HG02885 (cell line): ENCODE measurements around the gene FJX1.

Experiments
- ATAC-seq: cut with Tn5 transposase; IDR thresholded peaks from one replicate; pipeline ENCODE4 v1.9.1; 2021; ENCODE audit warnings: mild to moderate bottlenecking; ENCODE audit not compliant: unreplicated experiment, poor library complexity

FJX1 gene

GRCh38 chr11:35602979-35603378 is 15.3 kb upstream of the FJX1 start:
- ATAC-seq = no peak

DNA sequence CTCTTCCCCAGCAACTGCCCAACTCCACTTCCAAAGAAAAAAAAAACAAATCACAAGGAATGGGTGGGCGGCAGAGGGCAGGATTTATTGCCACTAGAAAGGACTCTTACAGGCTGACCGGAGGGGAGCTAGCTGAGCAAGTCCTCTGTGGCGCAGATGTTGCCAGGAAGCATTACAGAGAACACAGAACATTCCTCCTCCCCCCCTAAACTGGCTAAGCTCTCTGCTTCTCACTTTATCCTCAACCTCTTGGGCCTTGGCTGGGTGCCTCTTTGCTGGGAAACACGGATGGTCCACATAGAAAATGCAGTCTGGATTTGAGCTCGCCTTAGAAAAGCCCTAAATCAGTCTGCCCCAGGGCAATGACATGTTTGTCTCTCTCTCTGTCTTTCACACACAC is 12.6 kb upstream of the FJX1 start:
- no peak for ATAC-seq

DNA sequence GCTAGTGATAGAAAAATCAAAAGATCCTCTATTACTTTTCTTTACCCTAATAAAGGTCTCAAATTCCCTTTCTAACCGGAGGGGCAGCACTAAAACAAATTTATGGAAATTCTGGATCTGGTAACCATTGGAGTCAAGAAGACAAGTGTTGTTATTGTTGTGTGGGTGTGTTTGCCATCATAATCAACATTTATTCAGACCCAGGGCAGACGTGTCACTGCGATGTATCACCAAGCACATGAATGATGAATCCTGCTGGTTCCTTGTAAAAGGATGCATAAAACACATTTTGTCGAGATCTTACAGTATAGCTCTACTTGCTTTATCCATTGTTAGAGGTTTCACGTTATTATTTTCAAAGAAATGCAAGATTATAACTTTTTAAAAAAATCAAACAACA is 12.1 kb upstream of the FJX1 start:
- no peak for ATAC-seq

DNA sequence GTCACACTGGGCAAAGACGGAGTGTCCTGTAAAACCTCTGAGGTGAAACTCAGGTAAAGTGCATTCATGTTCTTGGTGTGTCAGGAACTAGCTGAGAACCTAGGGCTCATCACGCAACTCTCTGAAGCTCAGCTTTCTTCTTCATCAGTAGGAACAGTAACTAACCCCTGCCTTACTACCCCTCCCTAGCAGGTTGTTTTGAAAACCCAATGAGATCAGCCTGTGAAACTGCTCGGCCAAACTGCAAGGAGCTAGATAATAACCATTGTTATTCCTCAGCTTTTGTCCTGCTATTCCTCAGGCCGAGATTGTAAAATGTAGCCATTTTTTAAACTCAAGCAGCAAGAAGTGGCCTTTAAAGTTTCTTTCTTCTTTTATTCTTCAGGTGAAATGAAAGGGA is 9.8 kb upstream of the FJX1 start:
- no peak for ATAC-seq

DNA sequence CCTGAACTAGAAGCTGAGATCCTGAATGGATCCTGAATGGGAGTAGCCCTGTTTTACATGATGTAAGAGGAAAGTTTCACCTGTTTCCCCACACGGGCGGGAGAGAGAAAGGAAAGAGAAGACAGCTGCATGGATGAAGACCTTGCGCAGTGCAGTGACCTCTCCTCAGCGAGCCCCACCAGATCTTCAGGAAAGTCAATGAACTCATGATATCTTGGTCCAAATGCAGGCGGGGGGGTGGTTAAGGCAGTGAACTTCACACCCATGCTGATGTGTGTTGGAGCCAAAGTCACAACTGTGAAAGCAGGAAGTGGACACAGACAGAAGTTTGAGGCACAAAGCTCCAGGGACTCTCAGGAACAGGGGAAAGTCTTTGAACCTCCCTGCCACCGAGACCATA is 8.6 kb upstream of the FJX1 start:
- ATAC-seq = no peak

- no peak for ATAC-seq
Measured at GRCh38 chr11:35610631-35611030, 7.6 kb upstream of the FJX1 start.

- no peak for ATAC-seq
Measured at GRCh38 chr11:35611741-35612140, 6.5 kb upstream of the FJX1 start.

DNA sequence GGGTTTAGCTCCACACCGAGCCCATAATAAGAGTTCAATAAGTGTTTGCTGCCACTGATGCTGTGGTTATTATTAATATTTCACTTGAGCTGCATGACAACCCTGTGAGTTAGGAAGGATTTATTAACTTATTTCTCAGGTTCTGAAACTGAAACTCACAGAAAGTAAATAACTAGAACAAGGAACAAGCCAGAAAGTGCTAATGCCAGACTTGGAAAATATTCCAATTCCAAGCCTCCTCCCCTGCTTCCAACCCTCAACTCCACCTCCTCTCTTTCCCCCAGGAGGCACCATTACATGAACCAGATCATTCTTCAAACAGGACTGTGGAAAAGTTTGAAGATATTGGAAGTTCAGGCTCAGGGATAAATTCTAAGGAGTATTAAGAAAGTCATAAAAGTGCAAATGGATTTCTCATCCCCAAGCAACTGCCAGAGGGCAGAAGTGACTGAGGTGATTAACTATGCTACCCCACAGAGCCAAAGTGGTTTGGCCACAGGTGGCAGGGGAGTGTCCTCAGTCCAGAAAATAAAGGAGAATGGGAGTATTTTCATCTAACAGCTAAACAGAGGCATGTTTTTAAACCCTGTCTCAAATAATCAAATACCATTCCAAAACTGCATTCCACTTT is 3.2 kb upstream of the FJX1 start:
- ATAC-seq = no peak

GRCh38 chr11:35615921-35616900 is 2.0 kb upstream of the FJX1 start:
- no peak for ATAC-seq

GRCh38 chr11:35617316-35617686 is 959 bp upstream of the FJX1 start:
- ATAC-seq = no peak

DNA sequence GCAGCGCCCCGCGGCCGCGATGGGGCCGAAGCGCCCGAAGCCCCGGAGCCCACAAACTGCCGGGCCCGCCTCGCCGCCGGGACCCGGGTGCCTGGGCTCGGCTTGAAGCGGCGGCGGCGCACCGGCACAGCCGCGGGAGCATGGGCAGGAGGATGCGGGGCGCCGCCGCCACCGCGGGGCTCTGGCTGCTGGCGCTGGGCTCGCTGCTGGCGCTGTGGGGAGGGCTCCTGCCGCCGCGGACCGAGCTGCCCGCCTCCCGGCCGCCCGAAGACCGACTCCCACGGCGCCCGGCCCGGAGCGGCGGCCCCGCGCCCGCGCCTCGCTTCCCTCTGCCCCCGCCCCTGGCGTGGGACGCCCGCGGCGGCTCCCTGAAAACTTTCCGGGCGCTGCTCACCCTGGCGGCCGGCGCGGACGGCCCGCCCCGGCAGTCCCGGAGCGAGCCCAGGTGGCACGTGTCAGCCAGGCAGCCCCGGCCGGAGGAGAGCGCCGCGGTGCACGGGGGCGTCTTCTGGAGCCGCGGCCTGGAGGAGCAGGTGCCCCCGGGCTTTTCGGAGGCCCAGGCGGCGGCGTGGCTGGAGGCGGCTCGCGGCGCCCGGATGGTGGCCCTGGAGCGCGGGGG is 346 bp downstream of the FJX1 start:
- ATAC-seq = peak; percentile 51

- peak; percentile 36 for ATAC-seq
Measured at GRCh38 chr11:35619116-35619854, 1.0 kb downstream of the FJX1 start.

DNA sequence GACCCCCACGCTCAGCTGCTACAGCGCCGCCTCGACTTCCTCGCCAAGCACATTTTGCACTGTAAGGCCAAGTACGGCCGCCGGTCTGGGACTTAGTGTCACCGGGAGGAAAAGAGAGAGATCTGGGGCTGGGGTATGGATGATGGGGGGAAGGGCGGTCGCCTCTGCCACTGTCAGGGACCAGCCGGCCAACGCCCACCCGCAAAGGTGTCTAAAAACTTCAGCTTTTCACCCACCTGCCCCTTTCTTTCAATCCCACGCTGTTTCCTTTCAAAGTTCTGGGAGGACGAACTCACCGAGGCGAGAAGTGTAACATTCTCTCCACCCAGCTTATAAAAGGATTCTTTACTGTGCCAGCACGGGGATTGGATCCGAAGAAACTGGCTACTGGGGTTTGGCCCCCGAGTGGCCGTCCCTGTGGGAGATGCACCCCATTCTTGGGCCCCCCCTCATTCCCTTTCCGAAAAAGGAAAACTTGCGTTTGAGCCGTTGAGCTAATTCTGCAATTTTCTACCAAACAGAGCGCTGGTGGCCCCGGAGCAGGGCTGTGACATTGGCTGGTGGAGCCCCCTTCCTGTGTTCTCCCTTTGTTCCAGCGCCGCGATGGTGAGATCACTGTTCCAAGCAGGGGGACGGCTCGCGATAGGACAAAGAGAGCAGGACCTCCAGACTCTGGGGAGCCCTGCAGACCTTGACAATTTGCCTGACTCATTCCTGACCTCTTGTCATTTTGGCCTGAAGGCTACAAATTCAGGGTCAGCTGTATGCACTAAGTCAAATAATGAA is 1.8 kb downstream of the FJX1 start:
- no peak for ATAC-seq

DNA sequence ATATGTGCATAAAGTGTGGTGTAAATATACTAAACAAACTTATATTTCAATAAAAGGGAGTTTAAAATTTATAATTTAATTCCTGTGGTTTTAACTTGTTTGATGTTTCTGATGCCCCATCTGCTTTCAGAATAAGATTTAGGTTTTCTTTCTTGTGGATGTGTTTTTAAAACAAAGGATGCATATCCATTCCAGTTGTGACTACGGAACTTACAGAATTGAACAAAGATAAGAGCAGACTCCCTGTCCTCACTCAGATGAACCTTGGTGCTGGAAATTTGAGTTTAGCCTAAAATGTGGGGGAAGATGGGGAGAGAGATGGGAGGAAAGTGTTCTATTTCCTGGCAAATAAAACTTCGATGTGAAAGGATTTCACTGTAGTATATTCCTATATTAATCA is 2.5 kb downstream of the FJX1 start:
- ATAC-seq = no peak

GRCh38 chr11:35621620-35622019 is 3.4 kb downstream of the FJX1 start:
- no peak for ATAC-seq

- no peak for ATAC-seq
Measured at GRCh38 chr11:35622070-35622469, 3.8 kb downstream of the FJX1 start.

DNA sequence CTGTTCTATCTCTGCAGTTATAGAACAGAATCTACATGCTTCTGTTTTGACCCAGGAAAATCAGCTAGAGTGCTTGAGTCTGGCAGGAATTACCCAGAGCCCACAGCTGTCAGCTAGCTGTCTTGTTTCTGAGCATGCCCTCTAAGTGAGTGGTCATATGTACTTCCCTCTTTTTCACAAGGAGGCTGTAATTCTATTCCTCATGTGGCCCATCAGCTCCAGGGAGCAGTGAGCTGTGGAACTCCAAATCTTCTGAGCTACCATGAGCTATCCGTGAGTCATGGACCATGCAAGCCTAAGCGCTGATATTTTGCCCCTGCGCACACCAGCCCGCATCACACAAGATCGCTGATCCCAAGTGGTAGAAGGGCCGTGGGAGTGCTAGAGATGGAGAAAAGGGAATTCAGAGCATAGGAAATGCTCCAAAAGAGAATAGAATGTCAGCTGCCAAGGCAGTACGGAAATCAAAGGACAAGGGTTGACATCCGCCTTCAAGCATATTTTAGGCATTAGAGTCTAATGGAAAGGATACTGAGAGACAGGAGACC is 5.4 kb downstream of the FJX1 start:
- no peak for ATAC-seq

GRCh38 chr11:35624316-35624715 is 6.1 kb downstream of the FJX1 start:
- ATAC-seq = no peak

GRCh38 chr11:35624781-35625180 is 6.5 kb downstream of the FJX1 start:
- ATAC-seq = no peak

GRCh38 chr11:35626501-35626900 is 8.2 kb downstream of the FJX1 start:
- ATAC-seq = no peak
